Endodermal cell (in vitro differentiated cells): Measurements from ENCODE around the gene APLP1. TPM values are rescaled to one million over a fixed set of nuclear protein-coding genes. Genes with fewer than 3 reads are reported as not detected.

Source experiments
- DNase-seq: peaks from one replicate; pipeline ENCODE4 v3.0.0-alpha.2; 2017
- H3K27ac ChIP-seq: 2 replicates; pipeline ENCODE4 v1.5.1; 2013; ENCODE audit warnings: mild to moderate bottlenecking, low read depth, low read length, moderate library complexity
- H3K27me3 ChIP-seq: 2 replicates; pipeline ENCODE4 v1.6.1; 2013; ENCODE audit warnings: mild to moderate bottlenecking, low read length, moderate library complexity; ENCODE audit not compliant: insufficient read depth, control insufficient read depth, poor library complexity, severe bottlenecking
- H3K36me3 ChIP-seq: 2 replicates; pipeline ENCODE4 v1.7.0; 2013; ENCODE audit warnings: mild to moderate bottlenecking, low read length, moderate library complexity; ENCODE audit not compliant: control insufficient read depth, insufficient read depth
- H3K4me1 ChIP-seq: one replicate; pipeline ENCODE4 v1.7.0; 2013; ENCODE audit warnings: low read length; ENCODE audit not compliant: control insufficient read depth, insufficient read depth
- H3K4me3 ChIP-seq: 2 replicates; pipeline ENCODE4 v1.5.1; 2013; ENCODE audit warnings: mild to moderate bottlenecking, low read length, moderate library complexity
- H3K9ac ChIP-seq: 2 replicates; pipeline ENCODE4 v1.6.1; 2013; ENCODE audit warnings: mild to moderate bottlenecking, low read length, moderate library complexity; ENCODE audit not compliant: poor library complexity, severe bottlenecking; ENCODE audit errors: extremely low read depth
- H3K9me3 ChIP-seq: 2 replicates; pipeline ENCODE4 v1.6.1; 2013; ENCODE audit warnings: mild to moderate bottlenecking, low read length, moderate library complexity; ENCODE audit not compliant: control insufficient read depth
- H3K27ac Mint-ChIP-seq: 2 replicates; pipeline ENCODE4 v1.8.0; 2020; ENCODE audit warnings: mixed read lengths
- H3K27me3 Mint-ChIP-seq: 2 replicates; pipeline ENCODE4 v1.8.0; 2021; ENCODE audit warnings: mild to moderate bottlenecking, mixed read lengths; ENCODE audit not compliant: insufficient read depth
- H3K36me3 Mint-ChIP-seq: 2 replicates; pipeline ENCODE4 v1.8.0; 2020; ENCODE audit warnings: low read depth, mixed read lengths
- H3K4me1 Mint-ChIP-seq: 2 replicates; pipeline ENCODE4 v1.8.0; 2020; ENCODE audit warnings: mixed read lengths
- H3K4me3 Mint-ChIP-seq: 2 replicates; pipeline ENCODE4 v1.8.0; 2020; ENCODE audit warnings: mild to moderate bottlenecking, moderate library complexity, mixed read lengths
- H3K9me3 Mint-ChIP-seq: 2 replicates; pipeline ENCODE4 v1.8.0; 2020; ENCODE audit warnings: mild to moderate bottlenecking, mixed read lengths
- WGBS, 2 experiments: methylation state at CpG; one replicate each; pipeline versions ENCODE4 v1.1.5 to v1.1.7; 2013; ENCODE audit warnings: missing lambda C conversion rate in 2 of 2, mixed read lengths in 1 of 2; ENCODE audit not compliant: insufficient coverage in 1 of 2, insufficient read length in 1 of 2; 5-methylcytosine and 5-hydroxymethylcytosine counted together
- total RNA-seq, 2 donors: library from RNA; stranded (reverse); fragmentation: NEBNext Ultra II Directional in 1 of 2; extraction: Animal tissue kit (Norgen Biotek cat#: 25700) in 1 of 2; gene quantifications; 2 replicates in 1 of 2; 3 replicates in 1 of 2; pipeline ENCODE4 v1.2.1, GENCODE V29; 2021
- TF ChIP-seq, protein P1 (sequence below): fragments of 200-600 bp; sonication (generic); conservative IDR thresholded peaks from 2 replicates; pipeline ENCODE4 v1.5.0; 2021; ENCODE audit warnings: antibody characterized with exemption, mild to moderate bottlenecking

The APLP1 gene
- total RNA-seq, 2 donors from 2014 or later, result 4.1 to 10.6 TPM

DNA sequence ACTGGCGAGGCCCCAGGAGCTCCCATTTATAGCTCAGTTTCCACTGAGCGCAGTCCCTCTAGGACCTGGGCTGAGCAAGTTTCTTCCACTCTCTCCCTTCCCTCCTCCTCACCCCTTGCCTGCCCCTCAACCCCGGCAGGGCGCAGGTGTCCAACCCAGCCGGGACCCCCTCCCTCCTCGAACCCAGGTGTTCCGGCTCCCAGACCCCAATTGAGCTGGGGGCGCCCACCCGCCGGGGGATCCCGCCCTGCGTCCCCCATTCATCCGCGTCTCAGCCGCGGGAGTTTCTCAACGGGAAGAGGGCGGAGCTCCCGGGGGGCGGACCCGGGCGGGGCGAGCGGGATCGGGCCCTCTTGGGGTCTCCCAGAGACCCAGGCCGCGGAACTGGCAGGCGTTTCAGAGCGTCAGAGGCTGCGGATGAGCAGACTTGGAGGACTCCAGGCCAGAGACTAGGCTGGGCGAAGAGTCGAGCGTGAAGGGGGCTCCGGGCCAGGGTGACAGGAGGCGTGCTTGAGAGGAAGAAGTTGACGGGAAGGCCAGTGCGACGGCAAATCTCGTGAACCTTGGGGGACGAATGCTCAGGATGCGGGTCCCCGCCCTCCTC lies 11.7 kb upstream of the APLP1 start, which contains the start of gene KIRREL2:
Gene KIRREL2, plus strand, starts transcription at position 366 of the 604 bp plus-strand sequence. Its CDS starts 209 bp downstream, at position 575.
- Histone ChIP-seq H3K4me1 (peaks cover 6% of the 10 kb centered on the region), H3K9ac (peak within 1 kb of the TSS; percentile 3), H3K9me3 (no peaks in the 10 kb centered on the region), H3K27ac (peak within 1 kb of the TSS; percentile 97), H3K36me3 (no peaks in the 10 kb centered on the region), H3K4me3 (peak within 1 kb of the TSS; percentile 75), H3K27me3 (peaks cover 88% of the 10 kb centered on the region)
- WGBS, 2 experiments, result 3% methylated on average over 10 to 42 of the region's 42 CpGs
- DNase-seq, result peak; percentile 84
- Mint-ChIP-seq H3K36me3 (no peaks in the 10 kb centered on the region), H3K27me3 (peaks cover 84% of the 10 kb centered on the region), H3K4me3 (peak within 1 kb of the TSS; percentile 55), H3K4me1 (peaks cover 11% of the 10 kb centered on the region), H3K9me3 (no peaks in the 10 kb centered on the region), H3K27ac (no peak within 1 kb of the TSS)
- TF ChIP-seq, protein P1, sequence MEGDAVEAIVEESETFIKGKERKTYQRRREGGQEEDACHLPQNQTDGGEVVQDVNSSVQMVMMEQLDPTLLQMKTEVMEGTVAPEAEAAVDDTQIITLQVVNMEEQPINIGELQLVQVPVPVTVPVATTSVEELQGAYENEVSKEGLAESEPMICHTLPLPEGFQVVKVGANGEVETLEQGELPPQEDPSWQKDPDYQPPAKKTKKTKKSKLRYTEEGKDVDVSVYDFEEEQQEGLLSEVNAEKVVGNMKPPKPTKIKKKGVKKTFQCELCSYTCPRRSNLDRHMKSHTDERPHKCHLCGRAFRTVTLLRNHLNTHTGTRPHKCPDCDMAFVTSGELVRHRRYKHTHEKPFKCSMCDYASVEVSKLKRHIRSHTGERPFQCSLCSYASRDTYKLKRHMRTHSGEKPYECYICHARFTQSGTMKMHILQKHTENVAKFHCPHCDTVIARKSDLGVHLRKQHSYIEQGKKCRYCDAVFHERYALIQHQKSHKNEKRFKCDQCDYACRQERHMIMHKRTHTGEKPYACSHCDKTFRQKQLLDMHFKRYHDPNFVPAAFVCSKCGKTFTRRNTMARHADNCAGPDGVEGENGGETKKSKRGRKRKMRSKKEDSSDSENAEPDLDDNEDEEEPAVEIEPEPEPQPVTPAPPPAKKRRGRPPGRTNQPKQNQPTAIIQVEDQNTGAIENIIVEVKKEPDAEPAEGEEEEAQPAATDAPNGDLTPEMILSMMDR, result no peak

DNA sequence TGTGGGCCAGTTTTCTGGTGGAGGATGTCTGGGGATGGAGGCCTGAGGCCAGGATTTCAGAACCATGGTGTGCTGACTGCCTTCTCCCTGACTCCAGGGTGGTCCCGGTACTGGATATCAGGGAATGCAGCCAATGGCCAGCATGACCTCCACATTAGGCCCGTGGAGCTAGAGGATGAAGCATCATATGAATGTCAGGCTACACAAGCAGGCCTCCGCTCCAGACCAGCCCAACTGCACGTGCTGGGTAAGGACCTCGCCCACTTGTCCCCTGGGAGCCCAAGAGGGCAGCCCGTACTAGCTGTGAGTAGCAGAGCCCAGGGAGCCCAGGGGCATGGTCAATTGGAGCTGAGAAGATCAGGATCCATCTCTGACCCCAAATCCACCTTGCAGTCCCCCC lies 10.1 kb upstream of the APLP1 start:
- peaks cover 99% of the 10 kb centered on the region for H3K27me3 ChIP-seq
- peaks cover 89% of the 10 kb centered on the region for H3K27me3 Mint-ChIP-seq
- H3K4me3 Mint-ChIP-seq, result no peak overlapping the region
- H3K9me3 ChIP-seq, result no peaks in the 10 kb centered on the region
- H3K4me1 ChIP-seq, result peaks cover 6% of the 10 kb centered on the region
- H3K4me1 Mint-ChIP-seq, result peaks cover 11% of the 10 kb centered on the region
- H3K9ac ChIP-seq, result no peak overlapping the region
- H3K27ac Mint-ChIP-seq, result no peak overlapping the region
- WGBS, 2 experiments, result 81 to 100% methylated on average over 2 to 6 of the region's 6 CpGs
- no peak for DNase-seq
- TF ChIP-seq, protein P1, result no peak
- no peak overlapping the region for H3K4me3 ChIP-seq
- no peak overlapping the region for H3K27ac ChIP-seq
- no peaks in the 10 kb centered on the region for H3K36me3 Mint-ChIP-seq
- H3K36me3 ChIP-seq, result no peaks in the 10 kb centered on the region
- no peaks in the 10 kb centered on the region for H3K9me3 Mint-ChIP-seq

DNA sequence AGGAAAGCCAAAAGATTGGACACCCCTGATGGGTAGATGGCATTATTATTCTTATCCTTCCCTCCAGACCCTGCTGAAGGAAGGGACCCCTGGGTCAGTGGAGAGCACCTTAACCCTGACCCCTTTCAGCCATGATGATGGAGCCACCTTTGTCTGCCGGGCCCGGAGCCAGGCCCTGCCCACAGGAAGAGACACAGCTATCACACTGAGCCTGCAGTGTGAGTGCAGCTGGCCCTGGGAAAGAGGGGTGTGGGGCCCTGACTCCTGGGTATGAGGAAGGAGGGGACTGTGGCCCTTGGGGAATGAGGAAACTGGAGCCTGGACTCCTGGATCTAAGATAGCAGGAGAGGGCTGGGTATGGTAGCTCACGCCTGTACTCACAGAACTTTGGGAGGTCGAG lies 9.0 kb upstream of the APLP1 start:
- Histone ChIP-seq H3K27me3 (peaks cover 93% of the 10 kb centered on the region), H3K9ac (no peak overlapping the region), H3K4me1 (peaks cover 6% of the 10 kb centered on the region), H3K36me3 (no peaks in the 10 kb centered on the region), H3K4me3 (no peak overlapping the region), H3K27ac (no peak overlapping the region), H3K9me3 (no peaks in the 10 kb centered on the region)
- 85% methylated on average over 2 to 4 of the region's 4 CpGs for WGBS, 2 experiments
- H3K9me3 Mint-ChIP-seq, result no peaks in the 10 kb centered on the region
- DNase-seq, result no peak
- no peak overlapping the region for H3K4me3 Mint-ChIP-seq
- TF ChIP-seq, protein P1, result no peak
- peaks cover 11% of the 10 kb centered on the region for H3K4me1 Mint-ChIP-seq
- H3K36me3 Mint-ChIP-seq, result no peaks in the 10 kb centered on the region
- no peak overlapping the region for H3K27ac Mint-ChIP-seq
- peaks cover 88% of the 10 kb centered on the region for H3K27me3 Mint-ChIP-seq
